Mesenchymal stem cell (in vitro differentiated cells and primary cell): ENCODE results near the gene CRIP2.

Experiments
- DNase-seq: peaks from one replicate; pipeline ENCODE4 v3.0.0-alpha.2; 2013
- H2AFZ ChIP-seq: one replicate; pipeline ENCODE4 v1.6.1; 2013; ENCODE audit warnings: low read depth, mild to moderate bottlenecking, control low read depth, inconsistent platforms, low read length, moderate library complexity
- H2AK5ac ChIP-seq: 2 replicates; pipeline ENCODE4 v1.6.1; 2013; ENCODE audit warnings: low read length, moderate library complexity, mild to moderate bottlenecking, inconsistent platforms; ENCODE audit not compliant: severe bottlenecking
- H2BK120ac ChIP-seq: one replicate; pipeline ENCODE4 v1.6.1; 2013; ENCODE audit warnings: low read depth, mild to moderate bottlenecking, inconsistent platforms, low read length, moderate library complexity
- H2BK12ac ChIP-seq, 2 experiments: one replicate each; pipeline ENCODE4 v1.6.1; 2013; ENCODE audit warnings: inconsistent platforms in 2 of 2, low read length in 2 of 2, mild to moderate bottlenecking in 2 of 2, moderate library complexity in 2 of 2, control low read depth in 1 of 2
- H2BK15ac ChIP-seq: one replicate; pipeline ENCODE4 v1.6.1; 2013; ENCODE audit warnings: mild to moderate bottlenecking, low read depth, inconsistent platforms; ENCODE audit not compliant: poor library complexity, severe bottlenecking
- H2BK5ac ChIP-seq: 2 replicates; pipeline ENCODE4 v1.6.1; 2013; ENCODE audit warnings: low read depth, mild to moderate bottlenecking, low read length, control low read depth, inconsistent platforms; ENCODE audit not compliant: poor library complexity, severe bottlenecking
- H3K14ac ChIP-seq, 2 experiments: one replicate each; pipeline ENCODE4 v1.6.1; 2013; ENCODE audit warnings: inconsistent platforms in 2 of 2, low read length in 2 of 2, control low read depth in 1 of 2, mild to moderate bottlenecking in 1 of 2, moderate library complexity in 1 of 2
- H3K18ac ChIP-seq, 2 experiments: one replicate each; pipeline ENCODE4 v1.6.1; 2013; ENCODE audit warnings: inconsistent platforms in 2 of 2, low read length in 2 of 2, control low read depth in 1 of 2, low read depth in 1 of 2, mild to moderate bottlenecking in 1 of 2
- H3K23ac ChIP-seq, 2 experiments: one replicate each; pipeline ENCODE4 v1.6.1; 2013; ENCODE audit warnings: inconsistent platforms in 2 of 2, low read length in 2 of 2, mild to moderate bottlenecking in 2 of 2, moderate library complexity in 2 of 2, control low read depth in 1 of 2
- H3K27ac ChIP-seq: 2 replicates; pipeline ENCODE4 v1.5.1; 2013; ENCODE audit warnings: mild to moderate bottlenecking, moderate library complexity, low read length, control low read depth, inconsistent platforms; ENCODE audit not compliant: poor library complexity, severe bottlenecking
- H3K27me3 ChIP-seq, 2 experiments: 2 replicates each; pipeline versions ENCODE4 v1.6.1 to v1.7.0; 2013; ENCODE audit warnings: low read length in 2 of 2, mild to moderate bottlenecking in 2 of 2, moderate library complexity in 2 of 2, control low read depth in 1 of 2, inconsistent platforms in 1 of 2; ENCODE audit not compliant: control insufficient read depth in 1 of 2, insufficient read depth in 1 of 2
- H3K36me3 ChIP-seq, 2 experiments: 2 replicates each; pipeline versions ENCODE4 v1.6.1 to v1.7.0; 2013; ENCODE audit warnings: low read length in 2 of 2, control low read depth in 1 of 2, inconsistent platforms in 1 of 2, low read depth in 1 of 2, mild to moderate bottlenecking in 1 of 2; ENCODE audit not compliant: insufficient read depth in 2 of 2, control insufficient read depth in 1 of 2
- H3K4ac ChIP-seq, 2 experiments: one replicate each; pipeline ENCODE4 v1.6.1; 2013; ENCODE audit warnings: inconsistent platforms in 2 of 2, low read length in 2 of 2, mild to moderate bottlenecking in 2 of 2, moderate library complexity in 2 of 2, control low read depth in 1 of 2, low read depth in 1 of 2
- H3K4me1 ChIP-seq: 2 replicates; pipeline ENCODE4 v1.6.1; 2013; ENCODE audit warnings: low read depth, low read length, control low read depth; ENCODE audit not compliant: control insufficient read depth, insufficient read depth
- H3K4me2 ChIP-seq: 2 replicates; pipeline ENCODE4 v1.6.1; 2013; ENCODE audit warnings: low read length, mild to moderate bottlenecking, inconsistent platforms; ENCODE audit not compliant: poor library complexity, severe bottlenecking
- H3K4me3 ChIP-seq, 2 experiments: 2 replicates each; pipeline versions ENCODE4 v1.5.1 to v1.7.0; 2013; ENCODE audit warnings: low read length in 2 of 2, mild to moderate bottlenecking in 2 of 2, control low read depth in 1 of 2, low read depth in 1 of 2; ENCODE audit not compliant: insufficient read depth in 1 of 2
- H3K79me1 ChIP-seq: replicated peaks from 2 replicates; pipeline ENCODE4 v1.6.1; 2013; ENCODE audit warnings: mild to moderate bottlenecking, control low read depth, low read length, inconsistent platforms; ENCODE audit not compliant: poor library complexity, severe bottlenecking
- H3K9ac ChIP-seq: 2 replicates; pipeline ENCODE4 v1.7.0; 2013; ENCODE audit warnings: mild to moderate bottlenecking, low read length, moderate library complexity
- H3K9me3 ChIP-seq: 2 replicates; pipeline ENCODE4 v1.7.0; 2013; ENCODE audit warnings: mild to moderate bottlenecking, low read length; ENCODE audit not compliant: control insufficient read depth
- H4K8ac ChIP-seq: one replicate; pipeline ENCODE4 v1.6.1; 2013; ENCODE audit warnings: inconsistent platforms, mild to moderate bottlenecking, low read length, moderate library complexity
- H4K91ac ChIP-seq: one replicate; pipeline ENCODE4 v1.6.1; 2013; ENCODE audit warnings: mild to moderate bottlenecking, low read length, inconsistent platforms
- WGBS: methylation state at CpG from one replicate; pipeline ENCODE4 v1.1.7; 2013; ENCODE audit warnings: mixed read lengths; 5-methylcytosine and 5-hydroxymethylcytosine counted together

Gene CRIP2

DNA sequence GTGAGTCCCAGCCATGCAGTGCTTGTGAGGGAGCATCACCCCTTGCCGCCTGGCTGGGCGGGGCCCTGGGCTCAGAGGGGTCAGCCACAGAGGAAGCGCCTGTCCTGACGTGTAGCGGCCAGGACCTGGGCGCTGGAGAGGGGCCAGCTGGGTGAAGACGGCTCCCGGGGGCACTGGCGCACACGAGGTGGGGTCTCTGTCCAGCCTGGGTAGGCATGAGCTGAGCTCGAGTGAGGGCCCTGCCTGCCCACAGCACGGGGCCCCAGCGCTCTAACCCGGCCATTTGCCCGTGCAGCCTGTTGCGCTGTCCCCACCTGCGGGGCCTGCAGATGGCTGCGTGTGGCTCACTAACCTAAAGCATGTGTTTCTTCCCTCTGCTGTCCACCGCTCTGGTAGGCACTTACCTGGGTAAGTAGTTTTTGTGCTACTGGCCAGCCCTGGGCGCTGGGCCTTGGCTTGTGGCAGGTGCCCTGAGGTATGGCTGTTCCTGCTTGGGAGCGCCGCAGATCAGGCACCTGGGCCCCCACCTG, 6.6 kb upstream of the CRIP2 start:
- no peak overlapping the region for H3K14ac ChIP-seq
- no peak overlapping the region for H2BK120ac ChIP-seq
- no peak overlapping the region for H3K4me2 ChIP-seq
- H2BK5ac ChIP-seq: no peak overlapping the region
- WGBS: 97% methylated on average over 22 of the region's 22 CpGs
- H3K36me3 ChIP-seq: peaks cover 39 to 89% of the 10 kb centered on the region in 2 experiments
- H3K18ac ChIP-seq: no peak overlapping the region
- H4K91ac ChIP-seq: no peak overlapping the region
- H3K27me3 ChIP-seq: no peaks in the 10 kb centered on the region
- H3K27ac ChIP-seq: no peak overlapping the region
- H4K8ac ChIP-seq: no peak overlapping the region
- no peak overlapping the region for H3K23ac ChIP-seq
- H2BK12ac ChIP-seq: no peak overlapping the region
- peaks cover 5% of the 10 kb centered on the region for H3K79me1 ChIP-seq
- H2BK15ac ChIP-seq: no peak overlapping the region
- no peak overlapping the region for H3K9ac ChIP-seq
- no peak overlapping the region for H3K4me3 ChIP-seq
- no peak overlapping the region for H2AK5ac ChIP-seq
- peaks cover 70% of the 10 kb centered on the region for H3K4me1 ChIP-seq
- H3K4ac ChIP-seq: no peak overlapping the region
- DNase-seq: no peak
- no peak overlapping the region for H2AFZ ChIP-seq
- no peaks in the 10 kb centered on the region for H3K9me3 ChIP-seq

- no peak overlapping the region for H3K23ac ChIP-seq
Measured at GRCh38 chr14:105468621-105469241, 5.9 kb upstream of the CRIP2 start.

GRCh38 chr14:105469456-105470349, 4.9 kb upstream of the CRIP2 start:
- Histone ChIP-seq H3K4ac (no peak overlapping the region), H4K8ac (no peak overlapping the region), H3K27me3 (peaks cover 0 to 6% of the 10 kb centered on the region in 2 experiments), H3K27ac (no peak overlapping the region), H3K23ac (no peak overlapping the region), H3K14ac (no peak overlapping the region), H3K4me2 (no peak overlapping the region), H2BK12ac (no peak overlapping the region), H2BK120ac (no peak overlapping the region), H4K91ac (no peak overlapping the region), H2BK15ac (no peak overlapping the region), H2AK5ac (no peak overlapping the region), H3K79me1 (peaks cover 1% of the 10 kb centered on the region), H2AFZ (no peak overlapping the region), H3K9ac (no peak overlapping the region), H3K4me3 (no peak overlapping the region), H3K4me1 (peaks cover 79% of the 10 kb centered on the region), H3K18ac (no peak overlapping the region), H3K9me3 (no peaks in the 10 kb centered on the region), H3K36me3 (peaks cover 23 to 72% of the 10 kb centered on the region in 2 experiments), H2BK5ac (no peak overlapping the region)
- no peak for DNase-seq
- 97% methylated on average over 54 of the region's 54 CpGs for WGBS

More at GRCh38 chr14:105468621-105469241, 5.9 kb upstream of the CRIP2 start:
- peaks cover 77% of the 10 kb centered on the region for H3K4me1 ChIP-seq
- peaks cover 0 to 5% of the 10 kb centered on the region in 2 experiments for H3K27me3 ChIP-seq
- no peak overlapping the region for H3K9ac ChIP-seq
- H4K8ac ChIP-seq: no peak overlapping the region
- H2BK120ac ChIP-seq: no peak overlapping the region
- H4K91ac ChIP-seq: no peak overlapping the region
- no peak overlapping the region for H3K4ac ChIP-seq
- no peak overlapping the region for H3K4me3 ChIP-seq
- H3K18ac ChIP-seq: no peak overlapping the region
- H3K14ac ChIP-seq: no peak overlapping the region
- no peak overlapping the region for H3K27ac ChIP-seq
- DNase-seq: no peak
- H2AFZ ChIP-seq: no peak overlapping the region
- H2AK5ac ChIP-seq: no peak overlapping the region
- 93% methylated on average over 19 of the region's 19 CpGs for WGBS
- no peak overlapping the region for H2BK12ac ChIP-seq
- no peak overlapping the region for H2BK15ac ChIP-seq
- H2BK5ac ChIP-seq: no peak overlapping the region
- peaks cover 31 to 82% of the 10 kb centered on the region in 2 experiments for H3K36me3 ChIP-seq
- no peaks in the 10 kb centered on the region for H3K9me3 ChIP-seq
- H3K79me1 ChIP-seq: peaks cover 3% of the 10 kb centered on the region
- no peak overlapping the region for H3K4me2 ChIP-seq
